ENCODE measurements around the gene ARPC1A.
"Not testable (repeated sequence)": the region's sequence is repeated elsewhere in the genome, so short reads cannot be mapped to it uniquely, and the experiment has no call there.

ARPC1A gene

GRCh38 chr7:99340659-99341058, 15.0 kb downstream of the ARPC1A start:
- no peak overlapping the region for H2BK120ac ChIP-seq (ENCODE audit: low read depth, low read length)
- H2AK5ac ChIP-seq (ENCODE audit: low read length, severe bottlenecking): no peak overlapping the region
- H3K14ac ChIP-seq (ENCODE audit: low read length in 2 of 2): no peak overlapping the region
- no peak overlapping the region for H4K8ac ChIP-seq (ENCODE audit: low read length)
- H3K4ac ChIP-seq (ENCODE audit: low read depth in 1 of 2, low read length in 2 of 2): no peak overlapping the region
- 91% methylated on average over 3 of the region's 3 CpGs for WGBS
- H2BK12ac ChIP-seq (ENCODE audit: low read length in 2 of 2): no peak overlapping the region
- DNase-seq: peak; percentile 18
- H3K79me1 ChIP-seq (replicated peaks; ENCODE audit: low read length, poor library complexity, severe bottlenecking): peaks cover 18% of the 10 kb centered on the region
- H3K9ac ChIP-seq (ENCODE audit: low read length): no peak overlapping the region
- H3K27me3 ChIP-seq (ENCODE audit: control insufficient read depth in 1 of 2, insufficient read depth in 1 of 2, low read length in 2 of 2): no peaks in the 10 kb centered on the region
- no peaks in the 10 kb centered on the region for H3K9me3 ChIP-seq (ENCODE audit: control insufficient read depth, low read length)
- H3K18ac ChIP-seq (ENCODE audit: low read depth in 1 of 2, low read length in 2 of 2): no peak overlapping the region
- no peak overlapping the region for H2AFZ ChIP-seq (ENCODE audit: low read depth, low read length)
- H2BK15ac ChIP-seq (ENCODE audit: low read depth, poor library complexity, severe bottlenecking): no peak overlapping the region
- H2BK5ac ChIP-seq (ENCODE audit: low read depth, low read length, poor library complexity, severe bottlenecking): no peak overlapping the region
- H3K36me3 ChIP-seq (ENCODE audit: control insufficient read depth in 1 of 2, insufficient read depth in 2 of 2, low read depth in 1 of 2, low read length in 2 of 2): peaks cover 33 to 84% of the 10 kb centered on the region in 2 experiments
- H3K4me3 ChIP-seq (ENCODE audit: insufficient read depth in 1 of 2, low read depth in 1 of 2, low read length in 2 of 2): no peak overlapping the region
- no peak overlapping the region for H3K4me2 ChIP-seq (ENCODE audit: low read length, poor library complexity, severe bottlenecking)
- peaks cover 1% of the 10 kb centered on the region for H3K4me1 ChIP-seq (ENCODE audit: control insufficient read depth, insufficient read depth, low read depth, low read length)
- H4K91ac ChIP-seq (ENCODE audit: low read length): no peak overlapping the region
- no peak overlapping the region for H3K27ac ChIP-seq (ENCODE audit: low read length, poor library complexity, severe bottlenecking)
- no peak overlapping the region for H3K23ac ChIP-seq (ENCODE audit: low read length in 2 of 2)

GRCh38 chr7:99344061-99344647, 18.5 kb downstream of the ARPC1A start:
- H4K8ac ChIP-seq (ENCODE audit: low read length): no peak overlapping the region
- H3K4me3 ChIP-seq (ENCODE audit: insufficient read depth in 1 of 2, low read depth in 1 of 2, low read length in 2 of 2): no peak overlapping the region
- H4K91ac ChIP-seq (ENCODE audit: low read length): no peak overlapping the region
- no peak overlapping the region for H2BK5ac ChIP-seq (ENCODE audit: low read depth, low read length, poor library complexity, severe bottlenecking)
- H3K79me1 ChIP-seq (replicated peaks; ENCODE audit: low read length, poor library complexity, severe bottlenecking): peaks cover 17% of the 10 kb centered on the region
- H3K14ac ChIP-seq (ENCODE audit: low read length in 2 of 2): no peak overlapping the region
- no peak overlapping the region for H2BK120ac ChIP-seq (ENCODE audit: low read depth, low read length)
- DNase-seq: no peak
- no peak overlapping the region for H3K4me2 ChIP-seq (ENCODE audit: low read length, poor library complexity, severe bottlenecking)
- peaks cover 34 to 85% of the 10 kb centered on the region in 2 experiments for H3K36me3 ChIP-seq (ENCODE audit: control insufficient read depth in 1 of 2, insufficient read depth in 2 of 2, low read depth in 1 of 2, low read length in 2 of 2)
- H3K27me3 ChIP-seq (ENCODE audit: control insufficient read depth in 1 of 2, insufficient read depth in 1 of 2, low read length in 2 of 2): no peaks in the 10 kb centered on the region
- H3K4me1 ChIP-seq (ENCODE audit: control insufficient read depth, insufficient read depth, low read depth, low read length): peaks cover 1% of the 10 kb centered on the region
- H3K23ac ChIP-seq (ENCODE audit: low read length in 2 of 2): no peak overlapping the region
- no peak overlapping the region for H3K27ac ChIP-seq (ENCODE audit: low read length, poor library complexity, severe bottlenecking)
- no peak overlapping the region for H3K9ac ChIP-seq (ENCODE audit: low read length)
- whole genome bisulfite sequencing: 98% methylated on average over 12 of the region's 13 CpGs
- peak overlapping the region in 1 of 2 experiments; percentile 42 for H2BK12ac ChIP-seq (ENCODE audit: low read length in 2 of 2)
- peak overlapping the region in 1 of 2 experiments; percentile 37 for H3K4ac ChIP-seq (ENCODE audit: low read depth in 1 of 2, low read length in 2 of 2)
- no peak overlapping the region for H2AFZ ChIP-seq (ENCODE audit: low read depth, low read length)
- H3K18ac ChIP-seq (ENCODE audit: low read depth in 1 of 2, low read length in 2 of 2): no peak overlapping the region
- no peak overlapping the region for H2BK15ac ChIP-seq (ENCODE audit: low read depth, poor library complexity, severe bottlenecking)
- no peak overlapping the region for H2AK5ac ChIP-seq (ENCODE audit: low read length, severe bottlenecking)
- H3K9me3 ChIP-seq (ENCODE audit: control insufficient read depth, low read length): no peaks in the 10 kb centered on the region

GRCh38 chr7:99350641-99351040, 24.9 kb downstream of the ARPC1A start:
- H3K4ac ChIP-seq (ENCODE audit: low read depth in 1 of 2, low read length in 2 of 2); H2BK5ac ChIP-seq (ENCODE audit: low read depth, low read length, poor library complexity, severe bottlenecking); H2AK5ac ChIP-seq (ENCODE audit: low read length, severe bottlenecking); H3K27me3 ChIP-seq (ENCODE audit: control insufficient read depth in 1 of 2, insufficient read depth in 1 of 2, low read length in 2 of 2); H2AFZ ChIP-seq (ENCODE audit: low read depth, low read length); H3K23ac ChIP-seq (ENCODE audit: low read length in 2 of 2); H3K4me1 ChIP-seq (ENCODE audit: control insufficient read depth, insufficient read depth, low read depth, low read length); H3K14ac ChIP-seq (ENCODE audit: low read length in 2 of 2); H4K8ac ChIP-seq (ENCODE audit: low read length); H3K9ac ChIP-seq (ENCODE audit: low read length); H3K27ac ChIP-seq (ENCODE audit: low read length, poor library complexity, severe bottlenecking); H3K4me3 ChIP-seq (ENCODE audit: insufficient read depth in 1 of 2, low read depth in 1 of 2, low read length in 2 of 2); H4K91ac ChIP-seq (ENCODE audit: low read length); H2BK15ac ChIP-seq (ENCODE audit: low read depth, poor library complexity, severe bottlenecking); H3K9me3 ChIP-seq (ENCODE audit: control insufficient read depth, low read length); H3K4me2 ChIP-seq (ENCODE audit: low read length, poor library complexity, severe bottlenecking); H2BK120ac ChIP-seq (ENCODE audit: low read depth, low read length); H3K18ac ChIP-seq (ENCODE audit: low read depth in 1 of 2, low read length in 2 of 2); DNase-seq; H2BK12ac ChIP-seq (ENCODE audit: low read length in 2 of 2): not testable (repeated sequence)
- peaks cover 17% of the 10 kb centered on the region for H3K79me1 ChIP-seq (replicated peaks; ENCODE audit: low read length, poor library complexity, severe bottlenecking)
- peaks cover 62 to 83% of the 10 kb centered on the region in 2 experiments for H3K36me3 ChIP-seq (ENCODE audit: control insufficient read depth in 1 of 2, insufficient read depth in 2 of 2, low read depth in 1 of 2, low read length in 2 of 2)
- WGBS: 100% methylated on average over 3 of the region's 3 CpGs

GRCh38 chr7:99352247-99352646, 26.5 kb downstream of the ARPC1A start:
- Histone ChIP-seq H2BK120ac (ENCODE audit: low read depth, low read length) (no peak overlapping the region), H3K23ac (ENCODE audit: low read length in 2 of 2) (no peak overlapping the region), H3K4me3 (ENCODE audit: insufficient read depth in 1 of 2, low read depth in 1 of 2, low read length in 2 of 2) (no peak overlapping the region), H2AK5ac (ENCODE audit: low read length, severe bottlenecking) (no peak overlapping the region), H3K14ac (ENCODE audit: low read length in 2 of 2) (no peak overlapping the region), H2BK5ac (ENCODE audit: low read depth, low read length, poor library complexity, severe bottlenecking) (no peak overlapping the region), H3K27me3 (ENCODE audit: control insufficient read depth in 1 of 2, insufficient read depth in 1 of 2, low read length in 2 of 2) (no peaks in the 10 kb centered on the region), H2BK12ac (ENCODE audit: low read length in 2 of 2) (no peak overlapping the region), H2AFZ (ENCODE audit: low read depth, low read length) (no peak overlapping the region), H3K4me2 (ENCODE audit: low read length, poor library complexity, severe bottlenecking) (no peak overlapping the region), H3K9ac (ENCODE audit: low read length) (no peak overlapping the region), H3K9me3 (ENCODE audit: control insufficient read depth, low read length) (no peaks in the 10 kb centered on the region), H4K8ac (ENCODE audit: low read length) (no peak overlapping the region), H4K91ac (ENCODE audit: low read length) (no peak overlapping the region), H2BK15ac (ENCODE audit: low read depth, poor library complexity, severe bottlenecking) (no peak overlapping the region), H3K36me3 (ENCODE audit: control insufficient read depth in 1 of 2, insufficient read depth in 2 of 2, low read depth in 1 of 2, low read length in 2 of 2) (peaks cover 60 to 79% of the 10 kb centered on the region in 2 experiments), H3K79me1 (replicated peaks; ENCODE audit: low read length, poor library complexity, severe bottlenecking) (peaks cover 13% of the 10 kb centered on the region), H3K18ac (ENCODE audit: low read depth in 1 of 2, low read length in 2 of 2) (no peak overlapping the region), H3K4me1 (ENCODE audit: control insufficient read depth, insufficient read depth, low read depth, low read length) (no peaks in the 10 kb centered on the region), H3K27ac (ENCODE audit: low read length, poor library complexity, severe bottlenecking) (no peak overlapping the region), H3K4ac (ENCODE audit: low read depth in 1 of 2, low read length in 2 of 2) (no peak overlapping the region)
- 100% methylated on average over 4 of the region's 5 CpGs for WGBS
- no peak for DNase-seq
